Lung (tissue), 12 donors: ENCODE data around the gene TSPAN31. TPM values are rescaled to one million over a fixed set of nuclear protein-coding genes. Genes with fewer than 3 reads are reported as not detected.
A peak's percentile ranks its signal among the peaks of the same experiment; 100 is the strongest.

Source experiments
- ATAC-seq: fragments of 200-7000 bp; cut with Tn5 transposase; one replicate; pipeline ENCODE4 v1.9.1; 2020; ENCODE audit warnings: moderate number of reproducible peaks; ENCODE audit not compliant: insufficient read depth, low FRiP score
- DNase-seq, 3 donors: peaks; one replicate each; pipeline ENCODE4 v3.0.0-alpha.2; 2013 to 2017
- H3K27ac ChIP-seq, 2 donors: one replicate each; pipeline ENCODE4 v1.5.1; 2013; ENCODE audit warnings: mild to moderate bottlenecking in 2 of 2, moderate library complexity in 2 of 2, control low read depth in 1 of 2, inconsistent platforms in 1 of 2, low read depth in 1 of 2, low read length in 1 of 2
- H3K27me3 ChIP-seq, 3 donors: one replicate each; pipeline ENCODE4 v1.5.1; 2013; ENCODE audit warnings: low read length in 2 of 3; ENCODE audit not compliant: control insufficient read depth in 3 of 3, insufficient read depth in 3 of 3
- H3K36me3 ChIP-seq, 4 donors: one replicate each; pipeline ENCODE4 v1.5.1; 2013; ENCODE audit warnings: low read length in 4 of 4, mild to moderate bottlenecking in 1 of 4, moderate library complexity in 1 of 4; ENCODE audit not compliant: control insufficient read depth in 4 of 4, insufficient read depth in 4 of 4
- H3K4me1 ChIP-seq, 5 donors: one replicate each; pipeline ENCODE4 v1.5.1; 2013; ENCODE audit warnings: low read length in 5 of 5, mild to moderate bottlenecking in 2 of 5, moderate library complexity in 1 of 5; ENCODE audit not compliant: control insufficient read depth in 5 of 5, insufficient read depth in 5 of 5
- H3K4me3 ChIP-seq: one replicate; pipeline ENCODE4 v1.5.1; 2013; ENCODE audit warnings: mild to moderate bottlenecking, control low read depth, moderate library complexity
- H3K9ac ChIP-seq, 2 donors: one replicate each; pipeline ENCODE4 v1.5.1; 2013; ENCODE audit warnings: low read length in 2 of 2, control low read depth in 1 of 2; ENCODE audit not compliant: insufficient read depth in 1 of 2
- H3K9me3 ChIP-seq, 4 donors: one replicate each; pipeline ENCODE4 v1.5.1; 2013; ENCODE audit warnings: low read length in 3 of 4, mild to moderate bottlenecking in 1 of 4, moderate library complexity in 1 of 4; ENCODE audit not compliant: control insufficient read depth in 4 of 4, insufficient read depth in 3 of 4
- CTCF ChIP-seq: IDR thresholded peaks from 2 replicates; pipeline ENCODE4 v1.5.1; 2012; ENCODE audit warnings: mild to moderate bottlenecking; ENCODE audit errors: control extremely low read depth, extremely low read depth
- WGBS, 2 donors: extraction: QIAGEN DNeasy Blood & Tissue Kit; methylation state at CpG; one replicate each; pipeline ENCODE4 v1.1.7; 2013; 5-methylcytosine and 5-hydroxymethylcytosine counted together
- polyA plus RNA-seq, 2 donors: library from polyadenylated mRNA; stranded (reverse); fragments of 200-250 nt; gene quantifications; one replicate each; pipeline ENCODE4 v1.2.1, GENCODE V29; 2013
- total RNA-seq, 2 donors: library from RNA; depleted of rRNA in 1 of 2; stranded (reverse); fragments of >200 nt in 1 of 2; gene quantifications; one replicate each; pipeline ENCODE4 v1.2.1, GENCODE V29; 2014 to 2021
- donor health status: control.
- donor health status: control.
- donor health status: Bipolar disorder and iron deficiency.
- donor health status: healthy.
- donor health status: DM: yes; HTN: yes; CAD: no.

TSPAN31 gene
- total and polyA plus RNA-seq, 4 donors, result 32.4 to 61.1 (median 46.1) TPM

- Histone ChIP-seq H3K36me3 (peaks cover 0 to 1% (median 0%) of the 10 kb centered on the region in 4 donors), H3K27me3 (peaks cover 0 to 90% (median 79%) of the 10 kb centered on the region in 3 donors), H3K9ac (no peak overlapping the region), H3K4me1 (peaks cover 0 to 9% (median 6%) of the 10 kb centered on the region in 5 donors), H3K9me3 (no peaks in the 10 kb centered on the region), H3K27ac (no peak overlapping the region), H3K4me3 (no peak overlapping the region)
- TF ChIP-seq CTCF, result no peak
- 36 to 66% methylated on average over 87 to 110 of the region's 110 CpGs for WGBS, 2 donors
- ATAC-seq (no peak), DNase-seq (peak in 2 of 3 donors; percentile 41 to 50)
Observed at GRCh38 chr12:57737467-57738460, 7.1 kb upstream of the TSPAN31 start.

DNA sequence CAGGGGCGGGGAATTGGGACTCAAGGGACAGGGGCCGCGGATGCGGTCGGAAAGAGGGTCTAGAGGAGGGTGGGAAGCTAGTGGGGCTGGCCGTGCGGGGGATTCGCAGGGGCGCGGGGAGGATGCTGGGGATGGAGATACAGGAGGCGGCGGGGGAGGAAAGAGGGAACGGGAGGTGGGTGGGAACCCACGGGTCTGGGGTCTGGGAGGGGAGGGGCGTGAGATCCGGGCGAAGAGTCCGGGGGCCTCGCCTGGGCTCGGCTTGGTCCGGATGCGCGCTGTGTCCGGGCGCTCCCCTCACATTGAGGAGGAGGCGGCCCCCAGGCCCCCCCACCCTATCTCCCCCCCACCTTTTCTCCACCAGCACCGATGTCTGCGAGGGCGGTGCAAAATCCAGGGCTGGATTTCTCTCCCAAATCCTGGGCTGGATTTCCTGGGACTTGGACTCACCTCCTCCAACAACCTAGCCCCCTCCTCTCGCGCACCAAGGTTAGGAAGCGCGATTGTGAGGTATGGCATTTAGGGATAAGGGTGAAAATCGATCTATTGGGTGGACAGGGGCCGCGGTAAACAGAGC is 6.1 kb upstream of the TSPAN31 start, which contains the start of gene AGAP2:
TSS of gene AGAP2 (minus strand) at position 82 of the 577 bp plus-strand sequence. CDS start 496 bp downstream, outside the sequence.
- no peak for ATAC-seq
- no peak within 1 kb of the TSS for H3K4me3 ChIP-seq
- peaks cover 0 to 9% (median 6%) of the 10 kb centered on the region in 5 donors for H3K4me1 ChIP-seq
- H3K9ac ChIP-seq, result no peak within 1 kb of the TSS
- no peak for TF ChIP-seq CTCF
- peaks cover 0 to 80% (median 70%) of the 10 kb centered on the region in 3 donors for H3K27me3 ChIP-seq
- H3K36me3 ChIP-seq, result peaks cover 0 to 1% (median 0%) of the 10 kb centered on the region in 4 donors
- WGBS, 2 donors, result 23 to 50% methylated on average over 26 to 36 of the region's 36 CpGs
- DNase-seq, result peak in 2 of 3 donors; percentile 24 to 45
- H3K27ac ChIP-seq, result no peak within 1 kb of the TSS
- no peaks in the 10 kb centered on the region for H3K9me3 ChIP-seq

DNA sequence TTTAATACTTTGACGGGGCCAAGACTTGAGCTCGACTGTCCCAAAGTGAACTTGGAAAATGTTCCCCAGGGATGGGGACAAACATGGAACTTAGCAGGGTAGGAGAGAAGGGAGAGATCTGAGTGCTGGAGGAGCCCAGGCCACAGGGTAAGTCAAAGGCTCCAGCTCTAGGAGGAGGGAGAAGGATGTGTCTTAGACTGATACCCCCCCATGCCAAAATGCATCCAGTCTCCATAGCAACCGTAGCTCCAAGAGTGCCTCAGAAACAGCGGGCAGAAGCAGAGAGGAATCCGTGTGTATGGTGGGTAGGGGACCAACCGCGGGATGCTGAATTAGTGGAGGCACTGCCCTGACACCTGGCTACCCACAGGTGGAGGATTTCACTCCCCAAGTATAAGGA is 5.5 kb upstream of the TSPAN31 start:
- Histone ChIP-seq H3K36me3 (peaks cover 0 to 1% (median 0%) of the 10 kb centered on the region in 4 donors), H3K4me1 (peaks cover 0 to 13% (median 6%) of the 10 kb centered on the region in 5 donors), H3K27me3 (peaks cover 0 to 73% (median 63%) of the 10 kb centered on the region in 3 donors), H3K27ac (no peak overlapping the region), H3K9ac (no peak overlapping the region), H3K9me3 (no peaks in the 10 kb centered on the region), H3K4me3 (no peak overlapping the region)
- ATAC-seq (no peak), DNase-seq (no peak)
- WGBS, 2 donors, result 36 to 60% methylated on average over 7 of the region's 7 CpGs
- no peak for TF ChIP-seq CTCF
